ENCODE measurements around the gene TBP. TPM values are rescaled to one million over a fixed set of nuclear protein-coding genes. Genes with fewer than 3 reads are reported as not detected.

The TBP gene
- total and polyA plus RNA-seq, 2 of the 13 experiments (the other 11 are each of a cell fraction or from before 2014, with no cell fraction given): 21.7 to 28.1 TPM

DNA sequence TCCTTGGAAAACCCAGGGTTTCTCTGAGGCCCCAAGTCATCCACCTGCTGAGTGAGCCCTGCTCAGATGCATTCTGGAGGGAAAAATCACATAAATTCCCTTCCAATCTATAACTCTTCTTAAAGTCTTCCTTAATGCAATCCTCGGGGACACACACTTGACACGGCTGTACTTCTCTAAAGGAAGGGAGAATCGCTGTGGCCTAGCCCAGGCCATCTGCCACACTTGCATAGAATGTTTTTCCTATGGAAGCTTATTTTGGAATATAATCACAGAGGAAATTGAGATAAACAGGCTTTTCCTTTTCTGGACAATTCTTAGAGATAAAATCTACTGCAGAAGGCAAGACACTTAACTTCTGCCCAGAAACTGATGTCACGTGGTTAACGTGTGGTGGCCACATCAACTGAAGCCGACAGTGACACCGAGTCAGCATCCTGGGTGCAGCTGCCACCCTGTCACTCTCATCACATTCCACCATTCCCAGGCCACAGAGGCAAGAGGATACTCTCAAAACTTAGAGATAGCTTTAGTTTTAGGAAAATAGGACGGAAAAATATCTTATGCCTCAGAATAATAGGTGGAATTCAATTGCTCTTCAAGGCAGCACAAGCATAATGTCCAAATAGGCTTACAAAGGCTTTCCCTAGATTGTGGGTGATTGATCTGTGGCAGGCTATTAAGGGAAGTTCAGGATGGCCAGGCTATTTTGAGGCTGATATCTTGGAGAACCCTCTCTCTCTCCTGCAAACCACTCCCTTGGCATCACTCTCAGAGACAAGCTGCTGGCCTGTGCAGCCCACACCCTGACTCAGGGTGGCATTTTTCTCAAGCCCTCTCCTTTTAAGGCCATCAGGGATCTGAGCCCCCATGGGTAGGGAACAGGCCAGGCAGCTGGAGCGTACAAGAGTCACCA, 30.7 kb upstream of the TBP start:
- no peak overlapping the region for H2AFZ ChIP-seq (ENCODE audit: low read length)

DNA sequence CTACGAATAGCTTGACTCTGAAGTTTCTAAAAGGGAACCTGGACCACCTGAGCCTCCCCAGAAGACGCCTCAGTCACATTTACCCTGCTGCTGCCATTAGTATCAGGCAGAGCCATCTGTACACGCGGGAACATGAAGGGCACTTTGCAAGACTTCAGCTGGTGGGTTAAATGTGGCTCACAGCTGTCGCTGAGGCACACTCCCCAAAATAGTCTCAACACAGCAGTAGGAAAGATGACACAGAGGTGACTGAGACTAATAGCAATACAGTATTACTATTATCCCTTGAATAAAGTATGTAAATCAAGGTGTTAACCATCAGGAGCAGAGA, 30.0 kb upstream of the TBP start:
- in situ Hi-C loops (cut with HindIII; ENCODE audit: extremely low pct_ligation_motif_present, low pct_unique_long_range_greater_than_20kb): no loop called here
- intact Hi-C loops (cut with micrococcal nuclease; ENCODE audit: unreplicated experiment): no loop called here
- TF ChIP-seq YEATS2 (CRISPR knock-in tag; IDR thresholded peaks at IDR 0.05; ENCODE audit: borderline replicate concordance) (no peak), TCF12 (IDR thresholded peaks at IDR 0.05) (no peak), TCF12 (CRISPR knock-in tag; IDR thresholded peaks at IDR 0.05) (no peak)
- Histone ChIP-seq H3K4me2 (ENCODE audit: low read depth, low read length) (no peak overlapping the region), H3K79me2 (ENCODE audit: insufficient read depth, low read length) (no peaks in the 10 kb centered on the region), H3K9me3 (ENCODE audit: low read length) (no peaks in the 10 kb centered on the region), H3K27me3 (ENCODE audit: control insufficient read depth in 1 of 2, insufficient read depth in 2 of 2, low read length in 2 of 2) (peaks cover 0 to 10% of the 10 kb centered on the region in 2 experiments; a peak in 2 of 5 replicates), H3K36me3 (replicated peaks in 1 of 2; ENCODE audit: control insufficient read depth in 1 of 2, insufficient read depth in 2 of 2, low read length in 2 of 2) (no peaks in the 10 kb centered on the region), H3K9ac (ENCODE audit: insufficient read depth, low read depth, low read length) (no peak overlapping the region), H3K27ac (ENCODE audit: extremely low read length, insufficient read depth, low read length) (no peak overlapping the region), H3K4me1 (ENCODE audit: insufficient read depth, low read length) (no peaks in the 10 kb centered on the region), H4K20me1 (ENCODE audit: insufficient read depth, low read length) (no peaks in the 10 kb centered on the region), H3K4me3 (replicated peaks in 1 of 3; ENCODE audit: insufficient read depth in 1 of 3, low read depth in 2 of 3, low read length in 3 of 3) (no peak overlapping the region), H2AFZ (ENCODE audit: low read length) (no peak overlapping the region)
- WGBS (ENCODE audit: low lambda C conversion rate): 40% methylated on average over 5 of the region's 5 CpGs
- FAIRE-seq (no peak), DNase-seq (ENCODE audit: low spot score) (no peak), ATAC-seq (no peak)
- ChIA-PET POLR2A (no interaction called here), CTCF (ENCODE audit: low intra/inter-chr PET ratio, low total read pairs) (no interaction called here)
- BruUV-seq (replicated peaks): no TSS peak

More for the DNA sequence above, 30.7 kb upstream of the TBP start:
- TF ChIP-seq ZNF234 (CRISPR knock-in tag; conservative IDR thresholded peaks at IDR 0.05) (no peak), RAD51 (IDR thresholded peaks at IDR 0.05; ENCODE audit: borderline replicate concordance) (peak; percentile 47; the same call in 1 of the 2 replicates)
- Histone ChIP-seq H3K9me3 (ENCODE audit: low read length) (no peaks in the 10 kb centered on the region), H3K27me3 (ENCODE audit: control insufficient read depth in 1 of 2, insufficient read depth in 2 of 2, low read length in 2 of 2) (peaks cover 0 to 10% of the 10 kb centered on the region in 2 experiments; a peak in 2 of 5 replicates), H3K4me2 (ENCODE audit: low read depth, low read length) (no peak overlapping the region), H3K4me1 (ENCODE audit: insufficient read depth, low read length) (no peaks in the 10 kb centered on the region), H3K36me3 (replicated peaks in 1 of 2; ENCODE audit: control insufficient read depth in 1 of 2, insufficient read depth in 2 of 2, low read length in 2 of 2) (no peaks in the 10 kb centered on the region), H3K4me3 (replicated peaks in 1 of 3; ENCODE audit: insufficient read depth in 1 of 3, low read depth in 2 of 3, low read length in 3 of 3) (no peak overlapping the region), H3K27ac (ENCODE audit: extremely low read length, insufficient read depth, low read length) (no peak overlapping the region), H3K79me2 (ENCODE audit: insufficient read depth, low read length) (no peaks in the 10 kb centered on the region), H4K20me1 (ENCODE audit: insufficient read depth, low read length) (no peaks in the 10 kb centered on the region), H3K9ac (ENCODE audit: insufficient read depth, low read depth, low read length) (no peak overlapping the region)
- no TSS peak for BruUV-seq (replicated peaks)
- DNase-seq (ENCODE audit: low spot score) (no peak), ATAC-seq (no peak), FAIRE-seq (no peak)
- ChIA-PET POLR2A (no interaction called here), CTCF (ENCODE audit: low intra/inter-chr PET ratio, low total read pairs) (no interaction called here)
- intact Hi-C loops (cut with micrococcal nuclease; ENCODE audit: unreplicated experiment) (no loop called here), in situ Hi-C loops (cut with HindIII; ENCODE audit: extremely low pct_ligation_motif_present, low pct_unique_long_range_greater_than_20kb) (no loop called here)
- WGBS (ENCODE audit: low lambda C conversion rate): 38% methylated on average over 8 of the region's 9 CpGs

Measured in HepG2 (cell line).